Glomerular endothelial cell (primary cell): ENCODE measurements around the gene THSD4. TPM values are rescaled to one million over a fixed set of nuclear protein-coding genes. Genes with fewer than 3 reads are reported as not detected.
"Not testable (repeated sequence)": the region's sequence is repeated elsewhere in the genome, so short reads cannot be mapped to it uniquely, and the experiment has no call there.

ENCODE experiments used
- DNase-seq: peaks from one replicate; pipeline ENCODE4 v3.0.0-alpha.2; 2011; ENCODE audit warnings: low read depth, low spot score; ENCODE audit errors: extremely low read depth
- total RNA-seq: library from RNA; depleted of rRNA; stranded (reverse); fragments of >200 nt; gene quantifications from 2 replicates; pipeline ENCODE4 v1.2.3, GENCODE V29; 2015

THSD4 gene
- total RNA-seq, 1 donor from 2014 or later: 110 TPM

- DNase-seq: no peak
These were observed 543.8 kb downstream of the THSD4 start for GRCh38 chr15:71658827-71659729.

- DNase-seq: no peak
These were observed 544.4 kb downstream of the THSD4 start for GRCh38 chr15:71659730-71660067.

- no peak for DNase-seq
These were observed 545.2 kb downstream of the THSD4 start for GRCh38 chr15:71660501-71660900.

- DNase-seq: no peak
These were observed 547.0 kb downstream of the THSD4 start for GRCh38 chr15:71662306-71662705.

GRCh38 chr15:71664622-71665021 lies 549.4 kb downstream of the THSD4 start:
- DNase-seq: no peak

GRCh38 chr15:71666763-71667620 lies 551.7 kb downstream of the THSD4 start:
- no peak for DNase-seq

GRCh38 chr15:71669688-71670087 lies 554.4 kb downstream of the THSD4 start:
- no peak for DNase-seq

GRCh38 chr15:71670222-71670621 lies 555.0 kb downstream of the THSD4 start:
- DNase-seq: not testable (repeated sequence)

- no peak for DNase-seq
These were observed 559.1 kb downstream of the THSD4 start for GRCh38 chr15:71674354-71674753.

GRCh38 chr15:71677352-71677751 lies 562.1 kb downstream of the THSD4 start:
- DNase-seq: no peak

GRCh38 chr15:71677766-71678165 lies 562.5 kb downstream of the THSD4 start:
- no peak for DNase-seq

- no peak for DNase-seq
These were observed 562.9 kb downstream of the THSD4 start for GRCh38 chr15:71678191-71678590.

GRCh38 chr15:71678605-71679004 lies 563.3 kb downstream of the THSD4 start:
- no peak for DNase-seq

GRCh38 chr15:71679223-71679792 lies 564.0 kb downstream of the THSD4 start:
- DNase-seq: no peak

GRCh38 chr15:71679793-71680353 lies 564.6 kb downstream of the THSD4 start:
- DNase-seq: peak; percentile 23

GRCh38 chr15:71682001-71682400 lies 566.7 kb downstream of the THSD4 start:
- no peak for DNase-seq

GRCh38 chr15:71683411-71684274 lies 568.4 kb downstream of the THSD4 start:
- no peak for DNase-seq

GRCh38 chr15:71685420-71685993 lies 570.2 kb downstream of the THSD4 start:
- DNase-seq: no peak

- no peak for DNase-seq
These were observed 571.2 kb downstream of the THSD4 start for GRCh38 chr15:71686221-71687050.
